Calu3 (cell line): ENCODE results near the gene INSIG1. TPM values are rescaled to one million over a fixed set of nuclear protein-coding genes. Genes with fewer than 3 reads are reported as not detected.

Experiments
- BruUV-seq: library from RNA; stranded (reverse); fragments of 400-500 nt; replicated peaks from 2 replicates; lab custom pipeline; 2021; lab: Mats Ljungman, UMichigan
- CTCF ChIA-PET: fragments of 300-600 bp; sonication (Branson Sonifier 250); formaldehyde crosslinking; loops from one replicate; lab custom pipeline; 2022; ENCODE audit warnings: antibody characterized with exemption; lab: Charles Lee
- DNase-seq: peaks from one replicate; pipeline ENCODE4 v3.0.0; 2022
- H3K27ac Mint-ChIP-seq: one replicate; pipeline ENCODE4 v1.8.0; 2022; ENCODE audit warnings: mixed read lengths; ENCODE audit not compliant: unreplicated experiment
- H3K27me3 Mint-ChIP-seq: one replicate; pipeline ENCODE4 v1.8.0; 2022; ENCODE audit warnings: mixed read lengths; ENCODE audit not compliant: unreplicated experiment
- H3K36me3 Mint-ChIP-seq: one replicate; pipeline ENCODE4 v1.8.0; 2022; ENCODE audit warnings: mild to moderate bottlenecking, moderate library complexity, mixed read lengths; ENCODE audit not compliant: insufficient read depth, unreplicated experiment
- H3K4me1 Mint-ChIP-seq: one replicate; pipeline ENCODE4 v1.8.0; 2022; ENCODE audit warnings: mild to moderate bottlenecking, low read depth, mixed read lengths; ENCODE audit not compliant: unreplicated experiment
- H3K4me3 Mint-ChIP-seq: one replicate; pipeline ENCODE4 v1.8.0; 2022; ENCODE audit warnings: mild to moderate bottlenecking, low read depth, moderate library complexity, mixed read lengths; ENCODE audit not compliant: unreplicated experiment
- H3K9me3 Mint-ChIP-seq: one replicate; pipeline ENCODE4 v1.8.0; 2022; ENCODE audit warnings: low read depth, mixed read lengths; ENCODE audit not compliant: unreplicated experiment
- CTCF ChIP-seq: fragments of 200-600 bp; IDR thresholded peaks from one replicate; pipeline ENCODE4 v1.8.0; 2022; ENCODE audit warnings: antibody characterized with exemption; ENCODE audit not compliant: unreplicated experiment
- intact Hi-C: fragments of 100-400 bp; cut with micrococcal nuclease; formaldehyde crosslinking; loops from one replicate; pipeline ENCODE4 v1.10.0; 2022; ENCODE audit not compliant: unreplicated experiment
- total RNA-seq: library from RNA; stranded (reverse); gene quantifications from 2 replicates; pipeline ENCODE4 v1.2.3, GENCODE V29; 2022

Gene INSIG1
- total RNA-seq, 1 experiment from 2014 or later = 71.3 TPM

- no peaks in the 10 kb centered on the region for H3K4me1 Mint-ChIP-seq
- H3K27ac Mint-ChIP-seq = no peak overlapping the region
- no TSS peak for BruUV-seq
- TF ChIP-seq CTCF = no peak
- CTCF ChIA-PET = interaction anchor here (1.1 to 1.3 kb wide), 4 partner anchors 47 to 418 kb away, joined by 3 to 5 read pairs (median 3); partner anchors contain the start of gene PAXIP1
- intact Hi-C loops = loop anchor here (1.0 to 5.0 kb wide), 3 partner anchors 155 to 419 kb away; partner anchors contain the start of gene PAXIP1
- H3K9me3 Mint-ChIP-seq = no peaks in the 10 kb centered on the region
- peak overlapping the region; percentile 43 for H3K4me3 Mint-ChIP-seq
- DNase-seq = no peak
- peaks cover 33% of the 10 kb centered on the region for H3K27me3 Mint-ChIP-seq
- H3K36me3 Mint-ChIP-seq = no peaks in the 10 kb centered on the region
Observed at GRCh38 chr7:155345490-155345889, 47.8 kb downstream of the INSIG1 start.

- BruUV-seq = no TSS peak
- Mint-ChIP-seq H3K27ac (no peak overlapping the region), H3K27me3 (peaks cover 33% of the 10 kb centered on the region), H3K4me1 (no peaks in the 10 kb centered on the region), H3K4me3 (no peak overlapping the region), H3K9me3 (no peaks in the 10 kb centered on the region), H3K36me3 (no peaks in the 10 kb centered on the region)
- CTCF ChIA-PET = no interaction called here
- no peak for TF ChIP-seq CTCF
- no peak for DNase-seq
- intact Hi-C loops = loop anchor here (5.0 kb wide), 1 partner anchor 344 kb away; the partner anchor contains the start of gene PAXIP1
Observed at GRCh38 chr7:155346285-155346684, 48.6 kb downstream of the INSIG1 start.

- no peaks in the 10 kb centered on the region for H3K9me3 Mint-ChIP-seq
- peaks cover 33% of the 10 kb centered on the region for H3K27me3 Mint-ChIP-seq
Observed at GRCh38 chr7:155348806-155349205, 51.1 kb downstream of the INSIG1 start.

GRCh38 chr7:155349601-155350331 lies 52.1 kb downstream of the INSIG1 start:
- TF ChIP-seq CTCF = no peak
- Mint-ChIP-seq H3K27me3 (peaks cover 42% of the 10 kb centered on the region), H3K4me3 (no peak overlapping the region), H3K36me3 (no peaks in the 10 kb centered on the region), H3K27ac (no peak overlapping the region), H3K9me3 (peaks cover 5% of the 10 kb centered on the region), H3K4me1 (no peaks in the 10 kb centered on the region)
- no TSS peak for BruUV-seq
- intact Hi-C loops = loop anchor here (5.0 kb wide), 1 partner anchor 347 kb away; the partner anchor contains the start of gene PAXIP1
- CTCF ChIA-PET = no interaction called here
- DNase-seq = no peak

More at GRCh38 chr7:155348806-155349205, 51.1 kb downstream of the INSIG1 start:
- intact Hi-C loops = loop anchor here (5.0 kb wide), 1 partner anchor 347 kb away; the partner anchor contains the start of gene PAXIP1
- no peak for TF ChIP-seq CTCF
- Mint-ChIP-seq H3K36me3 (no peaks in the 10 kb centered on the region), H3K27ac (no peak overlapping the region), H3K4me1 (no peaks in the 10 kb centered on the region), H3K4me3 (no peak overlapping the region)
- no peak for DNase-seq
- BruUV-seq = no TSS peak
- CTCF ChIA-PET = no interaction called here
